Measurements from ENCODE around the gene GTPBP4. TPM values are rescaled to one million over a fixed set of nuclear protein-coding genes. Genes with fewer than 3 reads are reported as not detected.
A peak's percentile ranks its signal among the peaks of the same experiment; 100 is the strongest.

Gene GTPBP4
- total RNA-seq, 1 experiment from 2014 or later: 163 TPM

DNA sequence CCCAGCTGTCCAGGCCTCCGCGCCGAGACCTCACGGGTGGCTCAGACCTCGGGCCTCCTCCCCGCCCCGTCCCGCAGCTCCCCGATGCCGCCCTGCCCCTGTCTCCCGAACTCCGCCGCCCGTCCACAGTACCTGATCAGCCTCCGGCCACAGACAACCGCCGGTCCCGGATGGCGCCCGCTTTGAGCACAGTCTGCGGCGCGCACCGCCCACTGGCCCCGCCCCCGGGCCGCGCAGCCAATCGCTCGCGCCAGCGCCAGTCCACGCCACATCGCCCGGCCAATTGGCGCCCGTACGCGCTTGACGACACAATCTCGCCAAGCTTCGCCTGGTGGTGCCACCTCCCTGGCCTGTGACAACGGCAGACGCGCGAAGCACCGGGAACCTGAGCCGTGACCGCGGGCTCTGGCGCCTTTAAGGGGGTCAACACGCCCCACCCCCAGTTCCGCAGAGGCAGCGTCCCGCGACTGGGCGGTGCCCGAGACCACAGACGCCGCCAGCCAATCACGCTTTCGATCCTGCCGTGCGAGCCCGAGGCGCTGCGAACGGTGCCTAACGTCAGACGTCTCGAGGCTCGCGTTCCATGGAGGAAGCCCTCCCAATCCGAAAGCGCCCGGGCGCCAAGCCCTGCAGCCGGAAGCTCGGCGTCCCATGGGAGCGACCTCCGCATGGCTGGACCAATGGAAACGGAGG, 60.6 kb downstream of the GTPBP4 start, which contains the start of gene IDI1:
Gene IDI1, minus strand, starts transcription at position 388 of the 693 bp plus-strand sequence. Its CDS starts 116 bp downstream, at position 272.
- TF ChIP-seq, protein P1, sequence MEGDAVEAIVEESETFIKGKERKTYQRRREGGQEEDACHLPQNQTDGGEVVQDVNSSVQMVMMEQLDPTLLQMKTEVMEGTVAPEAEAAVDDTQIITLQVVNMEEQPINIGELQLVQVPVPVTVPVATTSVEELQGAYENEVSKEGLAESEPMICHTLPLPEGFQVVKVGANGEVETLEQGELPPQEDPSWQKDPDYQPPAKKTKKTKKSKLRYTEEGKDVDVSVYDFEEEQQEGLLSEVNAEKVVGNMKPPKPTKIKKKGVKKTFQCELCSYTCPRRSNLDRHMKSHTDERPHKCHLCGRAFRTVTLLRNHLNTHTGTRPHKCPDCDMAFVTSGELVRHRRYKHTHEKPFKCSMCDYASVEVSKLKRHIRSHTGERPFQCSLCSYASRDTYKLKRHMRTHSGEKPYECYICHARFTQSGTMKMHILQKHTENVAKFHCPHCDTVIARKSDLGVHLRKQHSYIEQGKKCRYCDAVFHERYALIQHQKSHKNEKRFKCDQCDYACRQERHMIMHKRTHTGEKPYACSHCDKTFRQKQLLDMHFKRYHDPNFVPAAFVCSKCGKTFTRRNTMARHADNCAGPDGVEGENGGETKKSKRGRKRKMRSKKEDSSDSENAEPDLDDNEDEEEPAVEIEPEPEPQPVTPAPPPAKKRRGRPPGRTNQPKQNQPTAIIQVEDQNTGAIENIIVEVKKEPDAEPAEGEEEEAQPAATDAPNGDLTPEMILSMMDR (conservative IDR thresholded peaks at IDR 0.05; ENCODE audit: low read depth, low read length): no peak
- TF ChIP-seq EZH2 (IDR thresholded peaks at IDR 0.05; ENCODE audit: borderline replicate concordance, low read depth, low read length, poor library complexity, severe bottlenecking): no peak
- DNase-seq (ENCODE audit: low spot score): peak; percentile 99
- H3K9me3 ChIP-seq (ENCODE audit: low read depth, low read length, poor library complexity, severe bottlenecking): no peaks in the 10 kb centered on the region
- H3K27me3 ChIP-seq (replicated peaks; ENCODE audit: insufficient read depth, low read depth, low read length, poor library complexity): no peaks in the 10 kb centered on the region
- H3K36me3 ChIP-seq (ENCODE audit: insufficient read depth, low read length, poor library complexity, severe bottlenecking): peaks cover 37% of the 10 kb centered on the region
- POLR2A ChIA-PET (ENCODE audit: low non-redundant PET): interaction anchor here (0.6 to 1.0 kb wide), 4 partner anchors 36 to 997 kb away, joined by 3 to 5 read pairs (median 4); no protein-coding TSS in a partner anchor
- intact Hi-C loops (cut with micrococcal nuclease; ENCODE audit: unreplicated experiment): no loop called here
- H3K4me1 ChIP-seq (ENCODE audit: insufficient read depth, low read length, poor library complexity, severe bottlenecking): peaks cover 28% of the 10 kb centered on the region
- H3K4me3 ChIP-seq (ENCODE audit: low read depth, low read length, poor library complexity, severe bottlenecking): peak within 1 kb of the TSS; percentile 97
- CTCF ChIA-PET: no interaction called here
- peak within 1 kb of the TSS; percentile 99 for H3K27ac ChIP-seq (ENCODE audit: low read depth, low read length, poor library complexity, severe bottlenecking)
- no TSS peak for BruUV-seq (replicated peaks)

DNA sequence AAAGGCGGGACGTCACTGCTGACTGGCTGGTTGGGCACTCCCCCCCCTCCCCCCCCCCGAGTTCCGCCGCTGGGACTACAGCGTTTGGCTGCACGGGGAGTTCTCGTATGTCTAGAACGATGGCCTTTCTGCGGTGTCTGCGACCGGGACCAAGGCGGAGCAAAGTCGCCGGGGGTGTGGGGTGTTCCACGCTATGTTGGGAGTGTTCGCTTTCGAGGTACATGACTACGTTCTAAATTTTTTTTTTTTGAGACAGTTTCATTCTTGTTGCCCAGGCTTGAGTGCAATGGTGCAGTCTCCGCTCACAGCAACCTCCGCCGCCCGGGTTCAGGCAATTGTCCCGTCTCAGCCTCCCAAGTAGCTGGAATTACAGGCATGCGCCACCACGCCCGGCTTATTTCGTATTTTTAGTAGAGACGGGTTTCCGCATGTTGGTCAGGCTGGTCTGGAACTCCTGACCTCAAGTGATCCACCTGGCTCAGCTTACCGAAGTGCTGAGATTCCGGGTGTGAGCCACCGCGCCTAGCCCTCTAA, 61.3 kb downstream of the GTPBP4 start:
- H3K9me3 ChIP-seq (ENCODE audit: low read depth, low read length, poor library complexity, severe bottlenecking): no peaks in the 10 kb centered on the region
- ChIA-PET POLR2A (ENCODE audit: low non-redundant PET) (interaction anchor here (0.6 to 1.0 kb wide), 3 partner anchors 36 to 840 kb away, joined by 3 to 5 read pairs (median 5); no protein-coding TSS in a partner anchor), CTCF (no interaction called here)
- DNase-seq (ENCODE audit: low spot score): no peak
- TSS peak; percentile 84 for BruUV-seq (replicated peaks)
- no peaks in the 10 kb centered on the region for H3K27me3 ChIP-seq (replicated peaks; ENCODE audit: insufficient read depth, low read depth, low read length, poor library complexity)
- peak overlapping the region; percentile 99 for H3K27ac ChIP-seq (ENCODE audit: low read depth, low read length, poor library complexity, severe bottlenecking)
- TF ChIP-seq, protein P1 (conservative IDR thresholded peaks at IDR 0.05; ENCODE audit: low read depth, low read length): no peak
- no peak for TF ChIP-seq EZH2 (IDR thresholded peaks at IDR 0.05; ENCODE audit: borderline replicate concordance, low read depth, low read length, poor library complexity, severe bottlenecking)
- peak overlapping the region; percentile 97 for H3K4me3 ChIP-seq (ENCODE audit: low read depth, low read length, poor library complexity, severe bottlenecking)
- intact Hi-C loops (cut with micrococcal nuclease; ENCODE audit: unreplicated experiment): no loop called here
- peaks cover 25% of the 10 kb centered on the region for H3K4me1 ChIP-seq (ENCODE audit: insufficient read depth, low read length, poor library complexity, severe bottlenecking)
- H3K36me3 ChIP-seq (ENCODE audit: insufficient read depth, low read length, poor library complexity, severe bottlenecking): peaks cover 34% of the 10 kb centered on the region

DNA sequence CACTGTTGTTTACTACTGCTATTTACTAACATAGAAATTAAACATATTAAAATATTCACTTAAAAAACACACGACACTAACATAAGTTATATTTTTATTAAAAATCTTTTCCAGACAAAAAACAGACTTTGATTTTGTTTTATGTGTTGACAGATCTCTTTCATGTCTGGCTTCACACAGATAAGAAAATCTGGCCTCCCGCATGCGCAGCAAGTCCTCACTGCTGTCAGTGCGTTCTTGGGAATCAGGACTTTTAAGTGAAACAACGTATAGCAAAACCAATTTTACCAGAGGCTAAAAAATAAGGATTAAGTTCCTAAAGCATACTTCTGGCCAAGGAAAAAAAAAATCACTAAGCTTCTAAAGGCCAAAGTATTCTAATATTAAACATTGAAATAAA, 61.9 kb downstream of the GTPBP4 start:
- intact Hi-C loops (cut with micrococcal nuclease; ENCODE audit: unreplicated experiment): no loop called here
- H3K4me3 ChIP-seq (ENCODE audit: low read depth, low read length, poor library complexity, severe bottlenecking): peak overlapping the region; percentile 97
- CTCF ChIA-PET: no interaction called here
- peak overlapping the region; percentile 99 for H3K27ac ChIP-seq (ENCODE audit: low read depth, low read length, poor library complexity, severe bottlenecking)
- no peaks in the 10 kb centered on the region for H3K9me3 ChIP-seq (ENCODE audit: low read depth, low read length, poor library complexity, severe bottlenecking)
- no peak for DNase-seq (ENCODE audit: low spot score)
- TF ChIP-seq, protein P1 (conservative IDR thresholded peaks at IDR 0.05; ENCODE audit: low read depth, low read length): no peak
- TF ChIP-seq EZH2 (IDR thresholded peaks at IDR 0.05; ENCODE audit: borderline replicate concordance, low read depth, low read length, poor library complexity, severe bottlenecking): no peak
- peaks cover 23% of the 10 kb centered on the region for H3K4me1 ChIP-seq (ENCODE audit: insufficient read depth, low read length, poor library complexity, severe bottlenecking)
- H3K27me3 ChIP-seq (replicated peaks; ENCODE audit: insufficient read depth, low read depth, low read length, poor library complexity): no peaks in the 10 kb centered on the region
- peaks cover 30% of the 10 kb centered on the region for H3K36me3 ChIP-seq (ENCODE audit: insufficient read depth, low read length, poor library complexity, severe bottlenecking)
- POLR2A ChIA-PET (ENCODE audit: low non-redundant PET): interaction anchor here (0.6 kb wide), 1 partner anchor 366 kb away, joined by 3 read pairs; no protein-coding TSS in a partner anchor
- BruUV-seq (replicated peaks): no TSS peak
